Transverse colon (tissue), 3 donors: Measurements from ENCODE around the gene MLC1.

Experiments used
- EP300 ChIP-seq: sonication (generic); formaldehyde crosslinking; IDR thresholded peaks from one replicate; pipeline ENCODE4 v1.6.1; 2017; ENCODE audit warnings: antibody characterized with exemption, low read depth
- TF ChIP-seq, protein P1 (sequence below), 5 experiments: fragments of 200-600 bp in 3 of 5; fragments of 450-650 bp in 2 of 5; sonication (generic) in 3 of 5; IDR thresholded peaks; 1 replicate in 2 of 5; 2 replicates in 3 of 5; pipeline ENCODE4 v1.5.1; 2016 to 2017; ENCODE audit warnings: antibody characterized with exemption in 5 of 5, inconsistent platforms in 3 of 5, mild to moderate bottlenecking in 2 of 5, moderate library complexity in 1 of 5

GRCh38 chr22:50039669-50040443 lies 45.4 kb downstream of the MLC1 start:
- TF ChIP-seq EP300: no peak
- TF ChIP-seq, protein P1, sequence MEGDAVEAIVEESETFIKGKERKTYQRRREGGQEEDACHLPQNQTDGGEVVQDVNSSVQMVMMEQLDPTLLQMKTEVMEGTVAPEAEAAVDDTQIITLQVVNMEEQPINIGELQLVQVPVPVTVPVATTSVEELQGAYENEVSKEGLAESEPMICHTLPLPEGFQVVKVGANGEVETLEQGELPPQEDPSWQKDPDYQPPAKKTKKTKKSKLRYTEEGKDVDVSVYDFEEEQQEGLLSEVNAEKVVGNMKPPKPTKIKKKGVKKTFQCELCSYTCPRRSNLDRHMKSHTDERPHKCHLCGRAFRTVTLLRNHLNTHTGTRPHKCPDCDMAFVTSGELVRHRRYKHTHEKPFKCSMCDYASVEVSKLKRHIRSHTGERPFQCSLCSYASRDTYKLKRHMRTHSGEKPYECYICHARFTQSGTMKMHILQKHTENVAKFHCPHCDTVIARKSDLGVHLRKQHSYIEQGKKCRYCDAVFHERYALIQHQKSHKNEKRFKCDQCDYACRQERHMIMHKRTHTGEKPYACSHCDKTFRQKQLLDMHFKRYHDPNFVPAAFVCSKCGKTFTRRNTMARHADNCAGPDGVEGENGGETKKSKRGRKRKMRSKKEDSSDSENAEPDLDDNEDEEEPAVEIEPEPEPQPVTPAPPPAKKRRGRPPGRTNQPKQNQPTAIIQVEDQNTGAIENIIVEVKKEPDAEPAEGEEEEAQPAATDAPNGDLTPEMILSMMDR (IDR thresholded peaks at IDR 0.05): no peak
